Panc1 (cell line): ENCODE data around the gene GEMIN7. TPM values are rescaled to one million over a fixed set of nuclear protein-coding genes. Genes with fewer than 3 reads are reported as not detected.

Experiments used
- ATAC-seq: fragments of 200-7000 bp; cut with Tn5 transposase; 2 replicates; pipeline ENCODE4 v1.9.1; 2020; ENCODE audit warnings: mild to moderate bottlenecking, moderate library complexity
- BruUV-seq: library from RNA; stranded (reverse); fragments of 400-500 nt; replicated peaks from 2 replicates; lab custom pipeline; 2021; lab: Mats Ljungman, UMichigan
- CTCF ChIA-PET: fragments of 300-600 bp; sonication (Branson Sonifier 250); formaldehyde crosslinking; loops from one replicate; lab custom pipeline; 2022; ENCODE audit warnings: antibody characterized with exemption; lab: Charles Lee
- POLR2A ChIA-PET: fragments of 300-600 bp; sonication (Branson Sonifier 250); formaldehyde crosslinking; loops from one replicate; lab custom pipeline; 2022; ENCODE audit warnings: antibody characterized with exemption; lab: Charles Lee
- DNase-seq: peaks from one replicate; pipeline ENCODE4 v3.0.0-alpha.2; 2010; ENCODE audit warnings: low read depth, low spot score
- H3K27ac ChIP-seq: 2 replicates; pipeline ENCODE4 v1.5.1; 2011; ENCODE audit warnings: mild to moderate bottlenecking, low read length, inconsistent platforms
- H3K27me3 ChIP-seq: fragments of 200-500 bp; sonication (Bioruptor generic); 2 replicates; pipeline ENCODE4 v1.6.0; 2014; ENCODE audit warnings: low read length, inconsistent platforms; ENCODE audit not compliant: control insufficient read depth, insufficient read depth
- H3K36me3 ChIP-seq: fragments of 200-500 bp; sonication (Bioruptor generic); 2 replicates; pipeline ENCODE4 v1.5.1; 2014; ENCODE audit warnings: inconsistent platforms, mild to moderate bottlenecking, low read length, moderate library complexity; ENCODE audit not compliant: control insufficient read depth, insufficient read depth
- H3K4me1 ChIP-seq: 2 replicates; pipeline ENCODE4 v1.5.1; 2011; ENCODE audit warnings: inconsistent platforms, mild to moderate bottlenecking, low read length, moderate library complexity; ENCODE audit not compliant: control insufficient read depth, insufficient read depth
- H3K4me3 ChIP-seq, 2 experiments: 2 replicates each; pipeline ENCODE4 v1.5.1; 2011 to 2012; ENCODE audit warnings: low read depth in 2 of 2, low read length in 2 of 2, mild to moderate bottlenecking in 2 of 2, inconsistent platforms in 1 of 2, moderate library complexity in 1 of 2
- H3K9me3 ChIP-seq: fragments of 200-500 bp; sonication (Bioruptor generic); 2 replicates; pipeline ENCODE4 v1.5.1; 2014; ENCODE audit warnings: low read depth, mild to moderate bottlenecking, inconsistent platforms, low read length, moderate library complexity; ENCODE audit not compliant: control insufficient read depth, insufficient read depth
- CTCF ChIP-seq: fragments of 450-650 bp; IDR thresholded peaks from 2 replicates; pipeline ENCODE4 v1.5.1; 2017; ENCODE audit warnings: mild to moderate bottlenecking
- POLR2AphosphoS5 ChIP-seq: IDR thresholded peaks from 2 replicates; pipeline ENCODE4 v1.6.1; 2012; ENCODE audit warnings: mild to moderate bottlenecking, low read depth, low read length, moderate library complexity
- REST ChIP-seq, 2 experiments: IDR thresholded peaks; 2 replicates each; pipeline ENCODE4 v1.6.1; 2011 to 2012; ENCODE audit warnings: low read depth in 2 of 2, control low read depth in 1 of 2, low read length in 1 of 2, mild to moderate bottlenecking in 1 of 2, moderate library complexity in 1 of 2; ENCODE audit not compliant: insufficient read depth in 1 of 2
- SIN3A ChIP-seq: IDR thresholded peaks from 2 replicates; pipeline ENCODE4 v1.6.1; 2012; ENCODE audit warnings: low read depth, mild to moderate bottlenecking, low read length, moderate library complexity, borderline replicate concordance; ENCODE audit not compliant: insufficient read depth
- TCF7L2 ChIP-seq: IDR thresholded peaks from 2 replicates; pipeline ENCODE4 v1.6.1; 2011; ENCODE audit warnings: mild to moderate bottlenecking, low read depth, low read length, inconsistent platforms
- in situ Hi-C: cut with HindIII; loops from 2 replicates; pipeline ENCODE4 v1.10.0; 2016; ENCODE audit warnings: low sequenced_read_pairs, low pct_unique_long_range_greater_than_20kb
- intact Hi-C: fragments of 100-400 bp; cut with micrococcal nuclease; formaldehyde crosslinking; loops from one replicate; pipeline ENCODE4 v1.10.0; 2022; ENCODE audit not compliant: unreplicated experiment
- total RNA-seq: library from RNA; stranded (reverse); gene quantifications from one replicate; pipeline ENCODE4 v1.2.1, GENCODE V29; 2021; ENCODE audit not compliant: unreplicated experiment

GEMIN7 gene
- total RNA-seq, 1 experiment from 2014 or later, result 29.5 TPM

GRCh38 chr19:45070861-45071544 is 8.1 kb upstream of the GEMIN7 start:
- Histone ChIP-seq H3K4me3 (no peak overlapping the region), H3K27ac (no peak overlapping the region), H3K27me3 (no peaks in the 10 kb centered on the region), H3K36me3 (no peaks in the 10 kb centered on the region; the same call in 1 of the 2 replicates), H3K9me3 (no peaks in the 10 kb centered on the region), H3K4me1 (peaks cover 6% of the 10 kb centered on the region)
- BruUV-seq, result no TSS peak
- intact Hi-C loops, result no loop called here
- POLR2A ChIA-PET, result interaction anchor here (0.7 kb wide), 1 partner anchor 22 kb away, joined by 5 read pairs; the partner anchor contains the start of gene PPP1R37
- no peak for DNase-seq
- CTCF ChIA-PET, result no interaction called here
- in situ Hi-C loops, result no loop called here
- ATAC-seq, result no peak
- TF ChIP-seq TCF7L2, result no peak
- no peak for TF ChIP-seq SIN3A
- no peak for TF ChIP-seq CTCF
- no peak for TF ChIP-seq POLR2AphosphoS5
- no peak for TF ChIP-seq REST (IDR thresholded peaks at IDR 0.05; ENCODE audit: insufficient read depth in 1 of 2, low read depth in 2 of 2, low read length in 1 of 2)

- ChIA-PET POLR2A (no interaction called here), CTCF (no interaction called here)
- H3K4me3 ChIP-seq, result no peak overlapping the region
- H3K4me1 ChIP-seq, result peaks cover 7% of the 10 kb centered on the region
- BruUV-seq, result no TSS peak
- intact Hi-C loops, result no loop called here
- no peaks in the 10 kb centered on the region; the same call in 1 of the 2 replicates for H3K36me3 ChIP-seq
- H3K27me3 ChIP-seq, result no peaks in the 10 kb centered on the region
- in situ Hi-C loops, result no loop called here
- TF ChIP-seq TCF7L2, result no peak
- TF ChIP-seq SIN3A, result no peak
- no peak for TF ChIP-seq POLR2AphosphoS5
- TF ChIP-seq CTCF, result no peak
- TF ChIP-seq REST (IDR thresholded peaks at IDR 0.05; ENCODE audit: insufficient read depth in 1 of 2, low read depth in 2 of 2, low read length in 1 of 2), result no peak
- H3K9me3 ChIP-seq, result no peaks in the 10 kb centered on the region
- DNase-seq, result no peak
- H3K27ac ChIP-seq, result no peak overlapping the region
- no peak for ATAC-seq
Measured at GRCh38 chr19:45071545-45071938, 7.5 kb upstream of the GEMIN7 start.
